Measurements from ENCODE around the gene CALM1.

CALM1 gene

DNA sequence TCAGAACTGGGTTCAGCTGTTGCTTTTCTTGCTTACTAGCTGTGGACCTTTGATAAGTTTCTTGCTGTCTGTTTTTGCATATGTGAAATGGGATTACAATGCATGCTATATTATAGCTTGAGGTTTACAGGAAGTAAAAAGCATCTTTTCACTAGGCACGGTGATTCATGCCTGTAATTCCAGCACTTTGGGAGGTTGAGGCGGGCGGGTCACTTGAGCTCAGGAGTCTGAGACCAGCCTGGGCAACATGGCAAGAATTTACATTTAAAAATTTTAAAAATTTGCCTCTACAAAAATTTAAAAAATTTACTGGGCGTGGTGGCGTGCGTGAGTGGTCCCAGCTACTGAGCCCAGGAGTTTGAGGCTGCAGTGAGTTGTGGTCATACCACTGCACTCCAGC is 42.0 kb downstream of the CALM1 start:
- no peak for TF ChIP-seq ZNF70 (CRISPR knock-in tag; IDR thresholded peaks at IDR 0.05)
- no peak for TF ChIP-seq ZC3H10 (CRISPR knock-in tag; IDR thresholded peaks at IDR 0.05)
- no peak for TF ChIP-seq RARB (CRISPR knock-in tag; IDR thresholded peaks at IDR 0.05)
- TF ChIP-seq, protein P1, sequence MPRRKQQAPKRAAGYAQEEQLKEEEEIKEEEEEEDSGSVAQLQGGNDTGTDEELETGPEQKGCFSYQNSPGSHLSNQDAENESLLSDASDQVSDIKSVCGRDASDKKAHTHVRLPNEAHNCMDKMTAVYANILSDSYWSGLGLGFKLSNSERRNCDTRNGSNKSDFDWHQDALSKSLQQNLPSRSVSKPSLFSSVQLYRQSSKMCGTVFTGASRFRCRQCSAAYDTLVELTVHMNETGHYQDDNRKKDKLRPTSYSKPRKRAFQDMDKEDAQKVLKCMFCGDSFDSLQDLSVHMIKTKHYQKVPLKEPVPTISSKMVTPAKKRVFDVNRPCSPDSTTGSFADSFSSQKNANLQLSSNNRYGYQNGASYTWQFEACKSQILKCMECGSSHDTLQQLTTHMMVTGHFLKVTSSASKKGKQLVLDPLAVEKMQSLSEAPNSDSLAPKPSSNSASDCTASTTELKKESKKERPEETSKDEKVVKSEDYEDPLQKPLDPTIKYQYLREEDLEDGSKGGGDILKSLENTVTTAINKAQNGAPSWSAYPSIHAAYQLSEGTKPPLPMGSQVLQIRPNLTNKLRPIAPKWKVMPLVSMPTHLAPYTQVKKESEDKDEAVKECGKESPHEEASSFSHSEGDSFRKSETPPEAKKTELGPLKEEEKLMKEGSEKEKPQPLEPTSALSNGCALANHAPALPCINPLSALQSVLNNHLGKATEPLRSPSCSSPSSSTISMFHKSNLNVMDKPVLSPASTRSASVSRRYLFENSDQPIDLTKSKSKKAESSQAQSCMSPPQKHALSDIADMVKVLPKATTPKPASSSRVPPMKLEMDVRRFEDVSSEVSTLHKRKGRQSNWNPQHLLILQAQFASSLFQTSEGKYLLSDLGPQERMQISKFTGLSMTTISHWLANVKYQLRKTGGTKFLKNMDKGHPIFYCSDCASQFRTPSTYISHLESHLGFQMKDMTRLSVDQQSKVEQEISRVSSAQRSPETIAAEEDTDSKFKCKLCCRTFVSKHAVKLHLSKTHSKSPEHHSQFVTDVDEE (CRISPR knock-in tag; IDR thresholded peaks at IDR 0.05): no peak
- TF ChIP-seq SNAI2 (CRISPR knock-in tag; IDR thresholded peaks at IDR 0.05): no peak
- TF ChIP-seq ZFP30 (CRISPR knock-in tag; IDR thresholded peaks at IDR 0.05): no peak
- TF ChIP-seq TCF4 (CRISPR knock-in tag; IDR thresholded peaks at IDR 0.05; ENCODE audit: borderline replicate concordance): no peak
- no peak for TF ChIP-seq PATZ1 (CRISPR knock-in tag; IDR thresholded peaks at IDR 0.05; ENCODE audit: borderline replicate concordance)
- TF ChIP-seq, protein P2, sequence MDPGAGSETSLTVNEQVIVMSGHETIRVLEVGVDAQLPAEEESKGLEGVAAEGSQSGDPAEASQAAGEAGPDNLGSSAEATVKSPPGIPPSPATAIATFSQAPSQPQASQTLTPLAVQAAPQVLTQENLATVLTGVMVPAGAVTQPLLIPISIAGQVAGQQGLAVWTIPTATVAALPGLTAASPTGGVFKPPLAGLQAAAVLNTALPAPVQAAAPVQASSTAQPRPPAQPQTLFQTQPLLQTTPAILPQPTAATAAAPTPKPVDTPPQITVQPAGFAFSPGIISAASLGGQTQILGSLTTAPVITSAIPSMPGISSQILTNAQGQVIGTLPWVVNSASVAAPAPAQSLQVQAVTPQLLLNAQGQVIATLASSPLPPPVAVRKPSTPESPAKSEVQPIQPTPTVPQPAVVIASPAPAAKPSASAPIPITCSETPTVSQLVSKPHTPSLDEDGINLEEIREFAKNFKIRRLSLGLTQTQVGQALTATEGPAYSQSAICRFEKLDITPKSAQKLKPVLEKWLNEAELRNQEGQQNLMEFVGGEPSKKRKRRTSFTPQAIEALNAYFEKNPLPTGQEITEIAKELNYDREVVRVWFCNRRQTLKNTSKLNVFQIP (CRISPR knock-in tag; IDR thresholded peaks at IDR 0.05; ENCODE audit: borderline replicate concordance, low read depth): no peak
- TF ChIP-seq PPARA (CRISPR knock-in tag; IDR thresholded peaks at IDR 0.05; ENCODE audit: borderline replicate concordance): no peak
- no peak for TF ChIP-seq GLIS3 (CRISPR knock-in tag; IDR thresholded peaks at IDR 0.05)
- no peak for TF ChIP-seq CSRNP3 (CRISPR knock-in tag; IDR thresholded peaks at IDR 0.05)
- TF ChIP-seq OSR1 (CRISPR knock-in tag; IDR thresholded peaks at IDR 0.05): no peak
- no peak for TF ChIP-seq TOX (CRISPR knock-in tag; IDR thresholded peaks at IDR 0.05; ENCODE audit: borderline replicate concordance)
- TF ChIP-seq, protein P3, sequence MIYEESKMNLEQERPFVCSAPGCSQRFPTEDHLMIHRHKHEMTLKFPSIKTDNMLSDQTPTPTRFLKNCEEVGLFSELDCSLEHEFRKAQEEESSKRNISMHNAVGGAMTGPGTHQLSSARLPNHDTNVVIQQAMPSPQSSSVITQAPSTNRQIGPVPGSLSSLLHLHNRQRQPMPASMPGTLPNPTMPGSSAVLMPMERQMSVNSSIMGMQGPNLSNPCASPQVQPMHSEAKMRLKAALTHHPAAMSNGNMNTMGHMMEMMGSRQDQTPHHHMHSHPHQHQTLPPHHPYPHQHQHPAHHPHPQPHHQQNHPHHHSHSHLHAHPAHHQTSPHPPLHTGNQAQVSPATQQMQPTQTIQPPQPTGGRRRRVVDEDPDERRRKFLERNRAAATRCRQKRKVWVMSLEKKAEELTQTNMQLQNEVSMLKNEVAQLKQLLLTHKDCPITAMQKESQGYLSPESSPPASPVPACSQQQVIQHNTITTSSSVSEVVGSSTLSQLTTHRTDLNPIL (CRISPR knock-in tag; IDR thresholded peaks at IDR 0.05; ENCODE audit: low read depth): no peak
- TF ChIP-seq ARNTL (CRISPR knock-in tag; IDR thresholded peaks at IDR 0.05; ENCODE audit: borderline replicate concordance, low read depth): no peak
- no peak for TF ChIP-seq ZNF565 (CRISPR knock-in tag; conservative IDR thresholded peaks at IDR 0.05; ENCODE audit: low read depth)
- no peak for TF ChIP-seq ISL1 (CRISPR knock-in tag; IDR thresholded peaks at IDR 0.05)
- no peak for TF ChIP-seq BACH2 (CRISPR knock-in tag; IDR thresholded peaks at IDR 0.05; ENCODE audit: borderline replicate concordance)
- ATAC-seq: no peak

GRCh38 chr14:90440021-90440451 is 43.2 kb downstream of the CALM1 start:
- no peak; the same call in 2 of the 3 replicates for ATAC-seq
- TF ChIP-seq, protein P2 (CRISPR knock-in tag; IDR thresholded peaks at IDR 0.05; ENCODE audit: borderline replicate concordance, low read depth): no peak
- no peak for TF ChIP-seq ZFP3 (CRISPR knock-in tag; IDR thresholded peaks at IDR 0.05)
- no peak for TF ChIP-seq ZNF565 (CRISPR knock-in tag; conservative IDR thresholded peaks at IDR 0.05; ENCODE audit: low read depth)
- TF ChIP-seq PPARA (CRISPR knock-in tag; IDR thresholded peaks at IDR 0.05; ENCODE audit: borderline replicate concordance): no peak
- TF ChIP-seq ESRRG (CRISPR knock-in tag; IDR thresholded peaks at IDR 0.05): no peak
- TF ChIP-seq TCF4 (CRISPR knock-in tag; IDR thresholded peaks at IDR 0.05; ENCODE audit: borderline replicate concordance): no peak
- no peak for TF ChIP-seq CSDC2 (CRISPR knock-in tag; IDR thresholded peaks at IDR 0.05)
- TF ChIP-seq BACH2 (CRISPR knock-in tag; IDR thresholded peaks at IDR 0.05; ENCODE audit: borderline replicate concordance): no peak
- TF ChIP-seq CSRNP3 (CRISPR knock-in tag; IDR thresholded peaks at IDR 0.05): no peak
- TF ChIP-seq PATZ1 (CRISPR knock-in tag; IDR thresholded peaks at IDR 0.05; ENCODE audit: borderline replicate concordance): no peak
